ENCODE measurements around the gene AADACL2. TPM values are rescaled to one million over a fixed set of nuclear protein-coding genes. Genes with fewer than 3 reads are reported as not detected.

The AADACL2 gene
- total RNA-seq, 4 donors from 2014 or later, result 0.49 TPM; not detected in 3

DNA sequence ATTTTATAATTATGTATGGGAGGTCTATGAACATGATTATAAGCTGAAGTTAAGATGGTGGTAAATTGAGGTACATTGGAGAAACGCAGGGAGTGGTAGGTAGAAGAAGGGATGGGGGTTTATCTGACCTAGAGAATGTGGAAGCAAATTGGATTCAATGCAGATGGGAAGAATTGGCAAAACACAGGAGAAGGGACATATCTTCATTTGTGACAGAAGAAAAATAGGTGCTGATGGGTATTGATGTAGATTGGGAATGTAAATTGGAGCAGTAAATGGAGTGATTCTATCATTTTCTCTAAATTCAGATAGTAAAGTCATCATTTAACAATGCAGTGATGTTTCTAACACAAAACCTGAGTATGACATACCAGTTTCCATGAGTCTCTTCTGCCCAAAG, 40.5 kb downstream of the AADACL2 start:
- TF ChIP-seq, protein P1, sequence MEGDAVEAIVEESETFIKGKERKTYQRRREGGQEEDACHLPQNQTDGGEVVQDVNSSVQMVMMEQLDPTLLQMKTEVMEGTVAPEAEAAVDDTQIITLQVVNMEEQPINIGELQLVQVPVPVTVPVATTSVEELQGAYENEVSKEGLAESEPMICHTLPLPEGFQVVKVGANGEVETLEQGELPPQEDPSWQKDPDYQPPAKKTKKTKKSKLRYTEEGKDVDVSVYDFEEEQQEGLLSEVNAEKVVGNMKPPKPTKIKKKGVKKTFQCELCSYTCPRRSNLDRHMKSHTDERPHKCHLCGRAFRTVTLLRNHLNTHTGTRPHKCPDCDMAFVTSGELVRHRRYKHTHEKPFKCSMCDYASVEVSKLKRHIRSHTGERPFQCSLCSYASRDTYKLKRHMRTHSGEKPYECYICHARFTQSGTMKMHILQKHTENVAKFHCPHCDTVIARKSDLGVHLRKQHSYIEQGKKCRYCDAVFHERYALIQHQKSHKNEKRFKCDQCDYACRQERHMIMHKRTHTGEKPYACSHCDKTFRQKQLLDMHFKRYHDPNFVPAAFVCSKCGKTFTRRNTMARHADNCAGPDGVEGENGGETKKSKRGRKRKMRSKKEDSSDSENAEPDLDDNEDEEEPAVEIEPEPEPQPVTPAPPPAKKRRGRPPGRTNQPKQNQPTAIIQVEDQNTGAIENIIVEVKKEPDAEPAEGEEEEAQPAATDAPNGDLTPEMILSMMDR (IDR thresholded peaks at IDR 0.05; ENCODE audit: low read depth), result no peak

DNA sequence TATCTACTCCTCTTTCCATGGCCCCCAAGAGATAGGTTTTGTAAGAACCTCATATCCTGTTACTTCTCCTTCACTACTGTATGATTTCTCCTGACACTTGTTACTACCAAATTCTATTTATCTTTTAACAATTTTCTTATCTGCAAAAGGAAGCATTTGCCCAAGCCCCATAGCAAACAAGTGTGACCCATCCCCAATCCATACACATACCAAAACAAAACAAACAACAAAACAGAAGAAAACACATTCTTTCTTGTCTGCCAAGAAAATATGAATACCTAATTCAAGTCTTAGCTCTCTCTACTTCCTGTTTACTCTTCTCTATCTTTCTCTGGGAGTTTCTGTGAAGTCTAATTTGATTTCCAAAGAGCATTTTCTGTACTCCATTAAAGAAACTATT, 41.2 kb downstream of the AADACL2 start:
- TF ChIP-seq, protein P1 (IDR thresholded peaks at IDR 0.05; ENCODE audit: low read depth), result no peak

DNA sequence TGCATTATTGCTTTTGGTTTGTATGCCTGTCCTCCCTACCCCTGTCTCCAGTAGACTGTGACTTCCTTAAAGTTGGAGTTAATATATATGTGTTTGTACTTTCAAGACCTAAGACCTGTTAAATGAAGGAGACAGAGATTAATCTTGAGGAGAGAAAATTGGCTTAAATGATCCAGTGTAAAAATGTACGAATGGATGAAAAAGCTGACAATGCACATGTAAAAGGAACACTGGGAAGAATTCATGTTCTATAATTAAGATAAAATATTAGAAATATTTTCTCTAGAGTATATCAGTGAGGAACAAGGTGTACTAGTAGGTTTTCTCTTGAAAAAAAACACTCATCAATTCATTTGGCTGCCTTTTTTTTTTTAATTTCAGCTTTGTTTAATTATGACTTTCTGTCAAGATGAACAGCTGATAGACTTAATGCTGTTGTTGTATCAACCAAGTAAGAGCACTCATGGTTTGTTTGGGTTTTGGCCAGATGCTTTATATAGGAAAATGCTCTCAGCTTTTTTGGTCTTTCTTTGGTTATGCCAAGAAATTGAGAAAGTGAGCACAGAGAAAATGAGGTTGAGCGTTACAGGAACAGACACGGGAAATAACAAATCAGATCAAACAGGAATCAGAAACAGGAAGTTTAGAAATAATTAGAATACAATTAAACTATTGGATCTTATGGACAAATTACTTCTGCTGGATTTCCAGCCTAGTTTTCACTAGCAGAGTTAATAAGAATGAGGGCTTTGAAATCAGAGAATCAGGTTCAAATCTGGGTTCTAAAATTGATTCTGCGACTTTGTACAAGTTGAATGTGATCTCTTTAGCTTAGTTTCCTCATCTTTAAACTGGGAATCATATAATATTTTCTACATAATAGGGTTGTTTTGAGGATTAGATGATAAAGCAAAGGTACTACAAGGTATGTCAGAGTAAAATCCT, 41.9 kb downstream of the AADACL2 start:
- TF ChIP-seq, protein P1 (IDR thresholded peaks at IDR 0.05; ENCODE audit: low read depth), result no peak

DNA sequence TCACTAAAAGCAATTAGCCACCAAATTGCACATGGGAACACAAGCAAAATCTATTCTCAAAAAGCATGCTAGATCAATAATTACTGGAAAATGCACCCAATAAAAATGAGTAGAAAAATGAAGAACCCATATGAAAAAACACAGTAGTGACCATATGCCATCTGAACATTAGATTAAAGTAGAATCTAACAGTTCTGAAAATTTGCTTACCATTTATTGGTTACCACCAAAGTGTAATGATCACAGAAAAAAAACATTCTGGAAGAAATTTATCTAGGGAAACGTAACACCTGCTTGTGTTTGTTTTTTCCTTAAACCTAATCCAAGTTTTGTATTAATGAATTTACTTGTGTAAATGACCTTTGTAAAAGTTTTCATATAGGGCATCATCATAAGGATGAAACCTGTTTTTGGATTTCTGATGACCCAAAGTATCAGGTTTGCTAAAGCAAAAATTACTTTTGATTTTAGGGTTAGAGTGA, 42.6 kb downstream of the AADACL2 start:
- TF ChIP-seq, protein P1 (IDR thresholded peaks at IDR 0.05; ENCODE audit: low read depth), result no peak

DNA sequence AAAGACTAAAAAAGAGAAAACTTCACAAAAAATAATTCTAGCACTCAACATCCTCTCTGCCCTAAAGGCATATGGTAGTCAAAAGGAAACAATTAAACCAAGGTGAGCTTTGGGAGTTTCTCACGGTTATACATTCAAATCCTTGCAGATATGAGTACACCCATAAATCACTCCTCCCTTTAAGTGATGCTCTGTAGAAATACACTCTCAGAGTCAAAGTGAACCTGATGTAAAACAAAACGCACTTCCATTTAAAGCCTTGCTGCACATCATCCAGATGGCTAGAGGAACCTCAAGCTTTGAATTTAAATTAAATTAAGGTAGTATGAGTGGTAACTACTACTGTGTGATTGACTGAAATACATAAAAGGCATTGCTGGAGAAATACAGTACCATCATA, 44.2 kb downstream of the AADACL2 start:
- TF ChIP-seq, protein P1 (IDR thresholded peaks at IDR 0.05; ENCODE audit: low read depth), result no peak

DNA sequence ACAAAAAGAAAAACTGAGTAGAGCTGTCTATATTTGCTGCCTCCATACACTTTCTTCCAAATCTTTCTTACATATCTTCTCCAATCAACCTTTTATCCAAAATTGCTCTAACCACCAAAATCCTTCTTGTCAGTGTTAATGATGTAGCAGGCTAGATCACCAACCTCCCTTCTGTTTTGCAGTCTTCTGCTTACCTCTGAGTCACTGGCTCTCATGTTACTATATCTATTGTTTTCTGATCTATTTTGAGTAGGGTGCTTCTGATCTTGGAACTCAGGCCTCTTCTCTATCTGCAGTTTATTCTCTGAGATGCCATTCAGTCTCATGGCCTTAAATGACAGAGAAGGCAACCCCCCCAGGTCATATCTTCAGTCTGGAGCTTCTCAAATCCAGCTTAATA, 53.9 kb downstream of the AADACL2 start:
- TF ChIP-seq, protein P1 (IDR thresholded peaks at IDR 0.05; ENCODE audit: low read depth), result no peak

DNA sequence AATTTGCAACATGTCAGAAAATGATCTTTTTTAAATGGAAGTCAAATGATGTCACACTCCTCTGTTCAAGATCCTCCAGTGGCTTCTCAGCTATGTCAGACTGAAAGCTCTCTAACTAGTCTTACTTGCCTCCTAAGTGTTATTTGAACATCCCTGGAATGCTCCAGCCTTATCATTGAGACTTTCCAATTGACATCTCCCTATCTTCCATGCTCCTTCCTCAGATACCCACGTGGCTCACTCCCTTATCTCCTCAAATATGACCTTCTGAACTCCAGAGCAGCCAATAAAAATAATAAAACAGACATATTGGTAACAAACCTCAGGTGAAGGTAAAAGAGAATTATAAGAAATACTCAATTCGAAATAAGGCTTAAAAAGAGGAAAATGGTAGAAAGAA, 54.7 kb downstream of the AADACL2 start:
- TF ChIP-seq, protein P1 (IDR thresholded peaks at IDR 0.05; ENCODE audit: low read depth), result no peak

All from subcutaneous adipose tissue (tissue), 4 donors.